ENCODE results near the gene SLC9A7. TPM values are rescaled to one million over a fixed set of nuclear protein-coding genes. Genes with fewer than 3 reads are reported as not detected.

Gene SLC9A7
- total RNA-seq, 4 donors from 2014 or later: 5.5 to 11.1 (median 7.3) TPM

GRCh38 chrX:46554942-46555341 lies 204.0 kb downstream of the SLC9A7 start:
- no peaks in the 10 kb centered on the region for H3K9me3 ChIP-seq
- H3K36me3 ChIP-seq: no peaks in the 10 kb centered on the region
- peak in 3 of 5 experiments; percentile 6 to 51 (median 38) for TF ChIP-seq CTCF (IDR thresholded peaks at IDR 0.05)
- TF ChIP-seq EP300 (IDR thresholded peaks at IDR 0.05): no peak
- H3K27ac ChIP-seq: peak overlapping the region in 1 of 4 donors; percentile 34
- H3K4me3 ChIP-seq: no peak overlapping the region
- peaks cover 0 to 5% (median 0%) of the 10 kb centered on the region in 4 donors for H3K4me1 ChIP-seq
- no peaks in the 10 kb centered on the region for H3K27me3 ChIP-seq
- DNase-seq (ENCODE audit: low spot score in 2 of 2): no peak
- WGBS, 2 donors: 15 to 37% methylated on average over 2 of the region's 2 CpGs

- Histone ChIP-seq H3K36me3 (no peaks in the 10 kb centered on the region), H3K4me1 (peaks cover 0 to 1% (median 0%) of the 10 kb centered on the region in 4 donors), H3K4me3 (no peak overlapping the region), H3K9me3 (no peaks in the 10 kb centered on the region), H3K27ac (no peak overlapping the region), H3K27me3 (no peaks in the 10 kb centered on the region)
- TF ChIP-seq POLR2A (IDR thresholded peaks at IDR 0.05) (no peak), EP300 (IDR thresholded peaks at IDR 0.05) (no peak), CTCF (IDR thresholded peaks at IDR 0.05) (no peak)
- 84 to 90% methylated on average over 5 of the region's 5 CpGs for WGBS, 2 donors
- no peak for DNase-seq (ENCODE audit: low spot score in 2 of 2)
Observed at GRCh38 chrX:46553935-46554334, 205.0 kb downstream of the SLC9A7 start.

GRCh38 chrX:46551494-46552128 lies 207.3 kb downstream of the SLC9A7 start:
- H3K36me3 ChIP-seq: no peaks in the 10 kb centered on the region
- no peak overlapping the region for H3K27ac ChIP-seq
- TF ChIP-seq POLR2A (IDR thresholded peaks at IDR 0.05) (no peak), EP300 (IDR thresholded peaks at IDR 0.05) (no peak), CTCF (IDR thresholded peaks at IDR 0.05) (no peak)
- no peaks in the 10 kb centered on the region for H3K9me3 ChIP-seq
- 71 to 75% methylated on average over 8 of the region's 8 CpGs for WGBS, 2 donors
- H3K27me3 ChIP-seq: no peaks in the 10 kb centered on the region
- no peak overlapping the region for H3K4me3 ChIP-seq
- DNase-seq (ENCODE audit: low spot score in 2 of 2): no peak
- peaks cover 0 to 13% (median 4%) of the 10 kb centered on the region in 4 donors for H3K4me1 ChIP-seq

- Histone ChIP-seq H3K9me3 (no peaks in the 10 kb centered on the region), H3K36me3 (no peaks in the 10 kb centered on the region), H3K4me3 (no peak overlapping the region), H3K27me3 (no peaks in the 10 kb centered on the region), H3K4me1 (peaks cover 0 to 20% (median 10%) of the 10 kb centered on the region in 4 donors), H3K27ac (no peak overlapping the region)
- no peak for TF ChIP-seq POLR2A (IDR thresholded peaks at IDR 0.05)
- no peak for TF ChIP-seq EP300 (IDR thresholded peaks at IDR 0.05)
- no peak for TF ChIP-seq CTCF (IDR thresholded peaks at IDR 0.05)
- WGBS, 2 donors: 75 to 87% methylated on average over 1 of the region's 1 CpG
- no peak for DNase-seq (ENCODE audit: low spot score in 2 of 2)
Observed at GRCh38 chrX:46549914-46550313, 209.0 kb downstream of the SLC9A7 start.

Small RNAs within 50 kb of the gene (small RNA-seq; reads per million reads assigned to genes)
- not detected for gene RF00017

Other genes starting within 250 kb of the SLC9A7 start
- 10 to 100 TPM in 1 of 4 donors, 1 to 10 TPM in 3; 3.1 to 16.2 (median 4.6) TPM for gene ZNF674, start 213.7 kb downstream of the SLC9A7 start, total RNA-seq
- 100 to 1,000 TPM in 1 of 4 donors, 10 to 100 TPM in 3; 35.6 to 106 (median 72.9) TPM for gene CHST7, start 185.4 kb downstream of the SLC9A7 start, total RNA-seq
- 10 to 100 TPM in 1 of 4 donors, 1 to 10 TPM in 3; 6.1 to 11.1 (median 8.7) TPM for gene RP2, start 77.9 kb upstream of the SLC9A7 start, total RNA-seq
- 1 to 10 TPM; 3.9 to 5.4 (median 4.5) TPM for gene JADE3, start 153.3 kb upstream of the SLC9A7 start, total RNA-seq

All from tibial nerve (tissue), 4 donors.